Smooth muscle cell of the brain vasculature (primary cell): ENCODE measurements around the gene CRIP1.

ENCODE experiments used
- DNase-seq: peaks from one replicate; pipeline ENCODE4 v3.0.0-alpha.2; 2012; ENCODE audit warnings: low read depth, low spot score

Gene CRIP1, protein sequence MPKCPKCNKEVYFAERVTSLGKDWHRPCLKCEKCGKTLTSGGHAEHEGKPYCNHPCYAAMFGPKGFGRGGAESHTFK

DNA sequence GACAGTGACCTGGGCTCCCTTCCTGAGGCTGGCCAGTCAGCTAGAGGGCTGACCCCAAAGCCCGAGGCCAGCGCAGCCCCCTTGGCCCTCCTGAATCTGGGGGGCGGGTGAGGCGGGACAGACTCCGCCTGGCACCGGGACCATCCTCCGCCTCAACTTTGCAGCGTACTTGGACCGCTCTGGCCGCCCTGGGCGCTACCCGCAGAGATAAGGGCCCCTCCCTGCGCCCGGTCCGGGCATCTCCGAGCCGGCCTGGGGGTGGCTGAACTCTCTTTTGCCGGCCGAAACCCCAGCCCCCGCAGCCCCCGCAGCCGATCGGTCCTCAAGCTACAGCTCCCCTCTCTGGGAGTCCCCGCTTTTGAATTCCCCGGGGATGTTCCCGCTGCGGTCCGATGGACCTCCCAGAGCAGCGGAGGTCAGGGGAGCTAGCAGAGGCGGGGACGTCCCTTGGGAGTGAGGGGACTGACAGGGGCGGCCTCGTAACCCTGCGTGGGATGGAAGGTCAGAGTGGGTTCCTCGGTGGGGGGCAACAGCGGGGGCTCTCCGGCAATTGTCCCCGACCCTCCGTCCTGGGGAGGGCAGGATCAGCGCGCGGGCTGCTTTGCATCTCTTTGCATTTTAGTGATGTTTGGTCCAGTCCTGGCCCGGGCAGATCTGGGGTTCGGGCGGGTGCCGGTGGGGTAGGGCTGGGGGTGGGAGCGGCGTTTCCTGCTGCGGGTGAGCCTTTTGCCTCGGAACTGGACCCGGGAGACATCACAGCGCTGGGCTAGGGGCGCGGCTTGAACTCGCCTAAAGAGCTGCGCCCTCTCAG is at the start of gene CRIP1:
Gene CRIP1 (plus strand): TSS at position 724 of the 811 bp plus-strand sequence. CDS start 374 bp downstream, outside the sequence.
- no peak for DNase-seq

DNA sequence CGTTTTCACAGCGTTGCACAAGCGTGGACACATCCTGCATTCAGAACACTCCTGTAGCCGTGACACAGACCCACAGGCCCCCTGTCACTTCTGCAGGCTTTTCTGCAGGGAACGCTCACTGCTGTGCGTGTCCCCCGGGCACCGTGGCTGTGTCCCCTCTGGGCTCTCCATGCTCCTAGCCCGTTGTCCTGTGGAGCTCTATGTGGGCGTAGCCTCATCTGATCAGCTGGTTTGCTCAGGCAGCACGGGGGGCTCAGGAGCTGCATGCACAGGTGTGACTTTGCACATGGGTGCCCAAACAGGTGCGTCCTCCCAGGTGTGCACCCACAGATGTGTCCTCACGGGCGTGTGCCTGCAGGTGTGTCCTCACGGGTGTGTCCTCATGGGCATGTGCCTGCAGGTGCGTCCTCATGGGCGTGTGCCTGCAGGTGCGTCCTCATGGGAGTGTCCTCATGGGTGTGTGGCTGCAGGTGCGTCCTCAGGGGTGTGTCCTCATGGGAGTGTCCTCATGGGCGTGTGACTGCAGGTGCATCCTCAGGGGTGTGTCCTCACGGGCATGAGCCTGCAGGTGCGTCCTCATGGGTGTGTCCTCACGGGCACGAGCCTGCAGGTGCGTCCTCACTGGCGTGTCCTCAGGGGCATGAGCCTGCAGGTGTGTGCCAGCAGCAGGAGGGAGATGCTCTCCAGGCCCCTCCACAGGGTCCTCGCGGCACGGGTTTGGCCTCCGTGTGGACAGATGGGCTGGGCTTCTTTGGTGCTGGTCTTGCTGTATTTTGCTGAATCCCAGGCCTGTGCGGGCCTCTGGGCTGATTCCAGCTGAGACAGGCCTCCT is 49.6 kb upstream of the CRIP1 start:
- DNase-seq: no peak

DNA sequence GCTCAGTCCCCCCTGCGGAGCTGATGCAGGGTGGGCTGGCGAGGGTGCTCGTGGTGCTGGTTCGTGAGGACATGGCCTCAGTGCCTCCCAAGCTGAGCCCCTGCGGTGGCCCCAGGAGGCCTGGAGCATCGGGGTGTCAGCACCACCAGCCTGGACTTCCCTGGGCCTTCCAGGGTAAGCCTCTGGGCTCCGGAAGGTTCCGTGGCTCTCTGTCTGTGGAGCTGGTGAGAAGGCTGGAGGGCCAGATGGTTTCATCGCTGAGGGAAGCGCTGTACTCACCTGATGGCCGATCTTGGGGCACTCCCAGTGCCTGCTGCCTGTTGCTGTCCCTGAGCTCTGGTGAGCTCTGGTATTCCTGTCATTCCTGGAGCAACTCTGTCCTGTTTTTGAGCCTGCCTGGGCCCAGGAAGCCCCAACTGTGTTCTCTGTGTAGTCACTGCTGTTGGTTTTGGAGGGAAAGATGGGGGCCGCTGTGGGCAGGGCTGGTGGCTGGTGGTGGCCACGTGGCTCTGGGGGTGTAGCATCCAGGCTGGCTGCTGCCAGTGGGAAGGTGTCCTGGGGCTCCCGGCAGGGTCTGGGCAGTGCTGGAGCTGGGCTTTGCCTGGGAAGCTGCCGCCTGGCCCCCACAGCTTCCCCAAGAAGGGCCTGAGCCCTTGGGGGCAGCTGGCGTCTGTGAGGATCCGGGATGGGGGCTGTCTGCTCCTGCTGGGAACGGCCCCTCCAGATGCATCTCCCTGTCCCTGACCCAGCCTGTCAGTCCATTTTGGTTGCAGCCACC is 48.8 kb upstream of the CRIP1 start:
- DNase-seq: no peak

DNA sequence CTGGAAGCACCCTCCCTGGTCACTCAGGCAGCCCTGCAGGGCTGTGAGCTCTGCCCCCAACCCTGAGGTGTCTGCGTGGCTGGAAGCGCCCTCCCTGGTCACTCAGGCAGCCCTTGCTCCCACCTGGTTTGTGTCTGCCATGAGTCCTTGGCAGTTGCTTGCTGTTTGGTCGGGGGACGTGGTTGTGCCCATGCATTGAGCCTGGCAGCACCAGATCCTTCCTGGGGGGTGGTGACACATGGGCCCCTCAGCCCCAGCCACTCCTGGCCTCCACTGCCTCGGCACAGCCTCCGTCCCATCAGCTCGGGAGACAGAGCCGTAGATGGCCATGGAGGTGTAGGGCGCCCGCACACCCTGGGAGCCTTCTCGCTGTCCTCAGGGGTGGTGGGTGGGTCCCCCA is 47.5 kb upstream of the CRIP1 start:
- no peak for DNase-seq

DNA sequence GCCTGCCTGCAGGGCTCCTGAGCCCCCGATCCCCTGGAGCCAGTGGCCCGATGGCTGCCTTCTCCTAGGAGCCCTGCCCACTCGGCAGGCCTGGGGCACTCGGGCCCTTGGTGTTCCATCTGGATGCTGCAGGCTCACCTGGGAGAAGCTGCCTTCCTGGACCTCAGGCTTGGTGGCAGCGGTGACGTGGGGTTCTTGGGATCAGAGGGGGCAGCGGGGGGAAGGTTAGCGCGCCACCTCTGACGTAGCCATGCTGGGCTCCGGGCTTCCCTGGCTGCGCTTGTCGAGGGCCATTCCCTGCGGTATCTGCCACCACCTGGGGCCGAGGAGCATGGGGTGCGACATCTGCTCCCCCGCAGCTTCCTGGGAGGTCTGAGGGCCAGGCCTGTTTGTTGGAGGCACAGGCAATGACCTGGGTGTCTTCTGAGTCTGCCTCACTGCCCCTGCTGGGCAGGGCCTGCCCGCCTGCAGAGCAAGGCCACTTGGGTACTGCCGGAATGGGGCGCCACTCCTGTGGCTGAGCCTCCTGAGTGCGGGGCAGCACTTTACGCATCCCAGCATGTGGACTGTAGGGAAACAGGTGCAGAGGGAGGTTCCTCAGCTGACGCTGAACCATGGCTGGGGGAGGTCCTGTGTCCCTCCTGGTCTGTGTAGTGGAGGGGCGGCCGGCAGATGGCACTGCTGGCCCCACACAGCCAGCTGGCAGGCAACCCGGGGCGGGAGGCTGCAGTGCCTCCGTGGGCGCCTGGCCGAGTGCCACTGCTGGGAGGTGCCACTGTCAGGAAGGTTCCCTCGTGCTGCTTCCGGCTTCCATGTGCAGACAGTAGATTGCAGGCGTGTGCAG is 46.8 kb upstream of the CRIP1 start:
- no peak for DNase-seq

DNA sequence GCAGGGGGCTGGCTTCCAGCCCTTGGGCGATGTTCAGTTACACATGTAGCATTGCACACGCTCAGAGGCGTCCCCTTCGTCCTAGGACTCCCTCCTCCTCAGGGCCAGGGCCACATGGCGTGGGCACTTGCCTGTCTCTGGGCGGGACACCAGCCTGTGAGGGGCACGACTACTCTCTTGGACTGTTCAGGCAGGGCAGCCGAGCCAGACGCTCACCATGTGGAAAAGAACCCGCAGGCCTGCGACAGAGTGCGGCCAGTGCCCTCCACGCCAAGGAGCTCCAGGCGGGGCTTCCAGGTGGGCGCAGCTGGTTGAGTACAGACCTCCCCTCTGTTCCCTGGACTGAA is 46.2 kb upstream of the CRIP1 start:
- no peak for DNase-seq

DNA sequence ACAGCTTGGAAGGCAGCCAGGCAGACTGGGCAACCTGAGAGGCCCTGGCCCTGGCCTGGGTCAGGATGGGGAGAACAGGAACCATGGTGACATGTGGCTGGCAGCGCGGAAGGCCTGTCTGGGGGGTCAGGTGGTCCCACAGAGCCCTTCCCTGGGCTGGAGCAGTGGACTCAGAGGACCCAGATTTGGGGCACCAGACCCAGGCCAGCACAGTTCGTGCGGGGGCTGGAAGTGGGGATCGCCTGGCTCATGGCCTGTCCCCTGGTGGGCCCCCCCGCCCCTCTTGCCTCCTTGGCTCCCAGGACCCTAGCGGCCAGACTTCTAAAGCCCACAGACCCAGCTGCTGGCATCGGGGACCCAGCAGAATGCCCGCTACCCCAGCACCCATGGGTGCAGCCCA is 45.7 kb upstream of the CRIP1 start:
- DNase-seq: no peak

DNA sequence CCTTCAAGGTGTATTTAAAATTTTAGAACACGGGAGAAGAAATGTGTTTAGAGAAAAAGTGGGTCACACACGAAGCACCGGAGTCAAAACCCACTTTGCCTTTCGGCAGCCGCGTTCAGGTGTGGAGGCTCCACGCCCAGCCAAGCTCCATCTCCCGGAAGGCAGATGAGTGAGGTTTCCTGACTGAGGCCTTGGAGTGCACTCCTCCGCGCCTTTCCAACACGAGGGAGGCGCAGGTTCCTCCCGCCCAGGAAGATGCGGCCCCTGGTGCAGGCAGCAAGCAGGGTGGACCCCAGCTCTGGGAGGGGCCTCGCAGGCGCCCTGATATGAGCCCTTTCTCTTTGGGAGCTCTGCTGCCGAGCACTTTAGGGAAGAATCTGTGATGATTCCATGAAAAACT is 44.6 kb upstream of the CRIP1 start:
- DNase-seq: no peak

DNA sequence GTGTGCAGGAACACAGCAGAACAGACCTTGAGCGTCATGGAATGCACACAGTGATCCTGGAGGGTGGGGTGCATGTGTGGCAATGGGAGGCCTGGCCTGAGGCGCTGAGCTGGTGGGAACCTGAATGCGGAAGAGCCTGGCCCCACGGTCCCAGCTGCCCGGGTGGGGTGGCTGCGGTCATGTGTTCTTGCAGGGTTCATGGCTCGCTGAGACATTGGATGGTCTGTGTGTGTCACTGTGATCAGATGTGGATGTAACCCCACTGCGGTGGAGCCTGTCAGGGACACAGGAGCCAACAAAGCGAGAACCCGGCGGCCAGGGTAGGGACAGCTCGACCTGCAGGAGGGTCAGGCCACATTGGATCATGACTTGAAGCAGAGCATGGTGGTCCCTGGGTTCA is 43.9 kb upstream of the CRIP1 start:
- no peak for DNase-seq

DNA sequence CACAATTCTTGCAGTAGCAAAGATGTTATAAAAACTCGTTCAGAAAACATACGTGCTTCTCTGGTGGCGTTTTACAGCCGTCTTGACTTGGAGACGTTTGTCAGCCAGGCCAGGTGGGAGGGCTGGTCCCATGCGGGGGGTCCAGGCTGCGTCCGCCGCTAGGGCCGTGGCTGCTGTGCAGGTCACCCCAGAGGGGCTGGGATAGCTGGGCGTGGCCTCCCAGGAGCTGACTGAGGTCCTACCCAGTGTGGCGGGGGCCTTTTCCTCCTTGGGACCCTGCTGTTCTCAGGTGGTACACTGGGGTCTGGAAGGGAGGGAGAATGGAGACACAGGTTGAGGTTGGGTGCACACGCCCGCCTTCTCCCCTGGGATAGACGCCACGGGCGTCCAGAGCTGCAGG is 41.8 kb upstream of the CRIP1 start:
- DNase-seq: no peak

DNA sequence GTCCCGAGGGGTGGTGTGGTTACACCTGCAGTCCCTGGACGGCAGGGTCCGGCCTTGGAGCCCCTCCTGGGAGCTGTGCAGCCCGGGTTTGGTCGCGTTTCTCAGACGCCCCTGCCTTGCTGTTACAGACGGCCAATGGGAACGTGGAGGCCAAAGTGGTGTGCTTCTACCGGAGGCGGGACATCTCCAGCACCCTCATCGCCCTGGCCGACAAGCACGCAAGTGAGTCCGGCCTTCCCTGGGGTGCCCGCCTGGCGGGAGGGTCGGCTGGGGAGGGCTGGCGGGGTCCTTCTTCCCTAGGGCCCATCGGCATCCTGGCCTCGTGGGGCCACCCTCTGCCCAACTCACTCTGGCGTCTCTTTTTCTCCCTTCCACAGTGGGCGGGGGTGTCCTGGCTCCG is 41.4 kb upstream of the CRIP1 start:
- no peak for DNase-seq

DNA sequence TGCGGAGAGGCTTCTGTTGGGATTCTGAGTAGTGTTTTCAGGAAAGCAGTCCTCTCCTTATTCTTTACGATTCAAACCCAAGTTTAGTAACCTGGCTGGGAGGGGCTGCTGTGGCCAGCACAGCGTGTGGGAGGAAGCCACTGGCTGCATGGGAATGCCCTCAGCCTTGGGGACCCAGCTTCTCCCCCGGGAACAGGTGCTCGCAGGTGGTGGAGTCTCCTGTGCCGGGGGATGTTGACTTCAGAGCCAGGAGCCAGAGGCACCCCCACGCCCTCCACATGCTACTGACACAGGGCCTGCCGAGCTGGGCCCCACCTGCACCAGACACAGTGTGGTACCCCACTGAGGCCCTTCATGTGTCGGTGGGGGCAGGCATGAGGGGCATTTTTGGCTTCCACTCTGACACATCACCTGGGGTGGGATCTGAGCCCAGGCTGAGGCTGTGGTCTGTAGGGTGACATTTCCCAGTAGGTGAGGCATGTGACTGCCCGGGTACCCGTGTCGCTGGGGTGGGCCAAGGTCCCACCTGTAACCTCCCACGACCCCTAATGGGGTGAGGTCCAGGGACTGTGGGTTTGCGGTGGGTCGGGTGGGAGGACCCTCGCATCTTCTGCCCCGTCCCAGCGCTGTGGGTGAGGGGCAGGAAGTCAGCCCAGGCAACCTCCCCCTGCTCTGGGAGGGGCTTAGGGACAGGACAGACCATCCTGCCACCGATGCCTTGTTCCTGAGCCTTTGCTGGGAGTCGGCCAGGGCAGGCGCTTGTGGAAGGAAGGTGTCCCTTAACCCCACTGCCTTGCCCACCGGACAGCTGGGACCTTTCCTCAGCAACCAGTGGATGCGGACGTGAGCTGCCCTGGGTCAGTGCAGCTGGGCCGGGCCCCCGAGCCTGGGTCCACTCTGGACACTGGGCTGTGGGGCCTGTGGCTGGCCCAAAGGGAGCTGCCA is 40.5 kb upstream of the CRIP1 start:
- no peak for DNase-seq

DNA sequence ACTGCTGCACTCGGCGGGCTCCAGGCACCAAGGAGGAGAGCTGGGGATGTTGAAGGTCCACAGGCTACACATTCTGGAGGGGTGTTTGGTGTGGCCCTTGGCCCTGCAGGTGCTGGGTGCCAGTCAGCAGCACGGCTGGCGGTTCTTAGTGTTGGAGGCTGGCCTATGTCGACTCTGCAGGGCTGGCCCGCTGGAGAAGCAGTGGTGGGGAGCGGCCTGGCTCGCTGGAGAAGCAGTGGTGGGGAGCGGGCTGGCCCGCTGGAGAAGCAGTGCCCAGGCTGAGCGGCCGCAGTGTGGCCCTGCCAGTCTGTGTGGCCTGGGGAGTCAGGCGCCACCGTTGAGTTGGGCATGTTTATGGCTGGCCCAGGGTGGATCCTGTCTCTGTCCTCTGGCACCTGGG is 39.7 kb upstream of the CRIP1 start:
- no peak for DNase-seq

DNA sequence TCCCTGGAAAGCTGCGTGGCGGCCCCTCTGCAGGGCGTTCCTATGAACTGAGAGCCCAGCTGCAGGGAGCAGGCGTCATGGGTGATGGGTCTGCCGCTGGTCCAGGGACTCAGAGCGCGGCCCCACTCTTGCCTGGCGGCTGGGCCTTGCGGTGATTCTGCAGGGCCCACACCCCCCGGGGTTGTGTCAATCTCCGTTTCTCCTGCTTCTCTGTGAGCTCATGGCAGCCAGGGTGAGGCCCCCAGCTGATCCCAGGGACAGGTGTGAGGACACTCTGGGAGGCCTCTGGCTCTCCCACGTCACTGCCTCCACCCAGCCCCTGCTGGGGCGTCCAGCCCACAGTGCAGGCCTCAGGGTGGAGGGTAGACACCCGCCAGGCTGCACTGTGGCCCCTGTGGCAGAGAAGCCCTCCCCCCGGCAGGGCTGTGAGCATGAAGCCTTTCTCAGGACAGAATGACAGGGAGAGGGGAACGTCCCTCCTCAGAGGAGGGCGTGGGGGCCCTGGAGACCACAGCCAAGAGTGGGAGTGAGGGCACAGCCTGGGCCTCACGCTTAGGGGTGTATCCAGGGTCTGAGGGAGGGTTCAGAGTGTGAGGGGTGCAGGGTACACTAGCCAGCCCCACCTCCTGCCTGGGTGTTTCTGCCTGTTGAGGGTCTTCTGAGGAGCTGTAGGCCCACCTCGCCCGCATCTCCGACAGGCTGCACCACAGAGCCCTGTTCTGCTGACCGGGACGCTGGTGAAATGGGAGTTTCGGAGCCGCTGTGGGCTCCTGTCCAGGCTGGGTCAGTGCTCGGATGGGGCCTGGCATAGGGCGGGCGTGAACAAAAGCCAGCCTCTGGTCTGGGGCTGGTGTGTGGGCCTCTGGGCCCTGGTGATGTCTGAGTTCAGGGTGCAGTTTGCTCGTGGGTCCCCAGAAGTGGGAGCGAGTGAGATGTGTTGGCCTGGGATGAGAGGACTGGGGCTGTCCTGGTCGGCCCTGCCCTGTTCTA is 38.7 kb upstream of the CRIP1 start:
- no peak for DNase-seq

DNA sequence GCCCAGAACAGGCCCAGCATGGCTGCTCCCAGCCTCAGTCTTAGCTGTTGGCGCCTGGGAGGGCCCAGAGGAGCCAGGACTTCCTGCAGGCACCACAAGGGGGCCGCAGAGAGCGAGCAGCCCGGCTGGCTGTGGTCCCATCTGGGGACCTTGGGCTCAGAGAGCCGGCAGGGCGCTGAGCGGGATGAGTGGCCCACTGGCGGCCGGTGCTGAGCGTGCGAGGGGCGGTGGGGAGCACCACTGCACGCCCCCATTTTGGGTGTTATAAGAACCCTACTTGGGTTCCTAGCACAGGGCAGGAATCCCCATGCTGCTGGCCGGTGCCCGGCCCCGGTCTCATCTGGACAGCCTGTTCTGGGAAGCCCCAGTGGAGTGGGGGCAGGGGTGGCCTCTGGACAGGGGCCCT is 38.0 kb upstream of the CRIP1 start:
- DNase-seq: no peak

DNA sequence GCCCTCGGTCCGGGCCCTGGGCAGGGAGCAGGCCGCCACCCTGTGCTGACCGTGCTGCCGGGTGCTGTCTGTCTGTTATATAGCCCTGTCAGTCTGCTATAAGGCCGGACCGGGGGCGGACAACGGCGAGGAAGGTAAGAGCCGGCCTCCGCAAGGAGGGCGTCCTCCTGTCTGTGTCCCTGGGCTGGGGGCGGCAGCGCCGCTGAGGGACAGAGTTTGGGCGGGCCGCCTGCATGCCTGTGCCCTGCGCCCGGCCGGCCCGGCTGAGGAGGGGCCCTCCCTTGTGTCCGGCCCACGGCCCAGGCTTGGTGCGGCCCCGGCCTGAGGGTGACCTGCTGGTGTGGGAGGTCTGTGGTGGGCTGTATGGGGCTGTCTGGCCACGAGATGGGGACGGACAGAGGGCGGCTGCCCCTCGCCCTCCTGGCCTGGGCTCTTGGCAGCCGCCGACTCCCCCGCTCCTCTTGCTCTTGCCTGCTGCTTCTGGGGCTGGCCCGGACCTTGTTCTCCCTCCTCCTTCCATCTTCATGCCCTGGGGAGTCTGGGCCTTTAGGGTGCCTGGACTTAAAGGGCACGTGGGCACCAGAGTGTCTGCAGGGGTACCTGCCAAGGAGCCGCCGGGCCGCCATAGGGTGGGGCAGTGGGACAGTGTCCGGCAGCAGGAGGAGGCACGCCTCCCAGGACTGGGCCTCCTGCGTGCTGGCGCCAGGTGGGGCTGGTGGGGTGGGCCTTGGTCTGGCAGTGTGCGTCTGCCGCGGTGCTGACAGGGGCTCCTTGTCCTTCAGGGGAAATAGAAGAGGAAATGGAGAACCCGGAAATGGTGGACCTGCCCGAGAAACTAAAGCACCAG is 37.2 kb upstream of the CRIP1 start:
- DNase-seq: no peak

DNA sequence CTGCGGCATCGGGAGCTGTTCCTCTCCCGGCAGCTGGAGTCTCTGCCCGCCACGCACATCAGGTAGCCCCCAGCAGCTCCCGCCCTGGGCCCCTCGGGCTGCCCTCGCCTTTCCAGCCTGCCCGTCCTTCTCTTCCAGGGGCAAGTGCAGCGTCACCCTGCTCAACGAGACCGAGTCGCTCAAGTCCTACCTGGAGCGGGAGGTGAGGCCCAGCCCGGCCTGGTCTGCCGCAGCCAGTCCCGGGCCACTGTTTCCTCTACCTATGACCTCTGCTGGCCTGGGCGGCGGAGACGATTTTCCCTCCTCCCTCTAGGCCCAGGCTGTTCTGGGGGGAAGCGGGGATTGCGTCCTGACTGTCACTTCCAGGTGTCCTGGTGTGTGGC is 36.6 kb upstream of the CRIP1 start:
- DNase-seq: no peak
